Mammary epithelial cell (primary cell): ENCODE measurements around the gene ASXL2.
"Not testable (repeated sequence)": the region's sequence is repeated elsewhere in the genome, so short reads cannot be mapped to it uniquely, and the experiment has no call there.

Source experiments
- EZH2 ChIP-seq: IDR thresholded peaks from 2 replicates; pipeline ENCODE4 v1.6.1; 2012; ENCODE audit warnings: low read length, inconsistent platforms, borderline replicate concordance
- TF ChIP-seq, protein P1 (sequence below), 2 donors: IDR thresholded peaks in 1 of 2; conservative IDR thresholded peaks in 1 of 2; 2 replicates each; pipeline ENCODE4 v1.5.1; 2011 to 2012; ENCODE audit warnings: inconsistent platforms in 2 of 2, low read length in 2 of 2, mild to moderate bottlenecking in 2 of 2, control low read depth in 1 of 2, low read depth in 1 of 2; ENCODE audit not compliant: insufficient read depth in 1 of 2; ENCODE audit errors: extremely low read depth in 1 of 2

DNA sequence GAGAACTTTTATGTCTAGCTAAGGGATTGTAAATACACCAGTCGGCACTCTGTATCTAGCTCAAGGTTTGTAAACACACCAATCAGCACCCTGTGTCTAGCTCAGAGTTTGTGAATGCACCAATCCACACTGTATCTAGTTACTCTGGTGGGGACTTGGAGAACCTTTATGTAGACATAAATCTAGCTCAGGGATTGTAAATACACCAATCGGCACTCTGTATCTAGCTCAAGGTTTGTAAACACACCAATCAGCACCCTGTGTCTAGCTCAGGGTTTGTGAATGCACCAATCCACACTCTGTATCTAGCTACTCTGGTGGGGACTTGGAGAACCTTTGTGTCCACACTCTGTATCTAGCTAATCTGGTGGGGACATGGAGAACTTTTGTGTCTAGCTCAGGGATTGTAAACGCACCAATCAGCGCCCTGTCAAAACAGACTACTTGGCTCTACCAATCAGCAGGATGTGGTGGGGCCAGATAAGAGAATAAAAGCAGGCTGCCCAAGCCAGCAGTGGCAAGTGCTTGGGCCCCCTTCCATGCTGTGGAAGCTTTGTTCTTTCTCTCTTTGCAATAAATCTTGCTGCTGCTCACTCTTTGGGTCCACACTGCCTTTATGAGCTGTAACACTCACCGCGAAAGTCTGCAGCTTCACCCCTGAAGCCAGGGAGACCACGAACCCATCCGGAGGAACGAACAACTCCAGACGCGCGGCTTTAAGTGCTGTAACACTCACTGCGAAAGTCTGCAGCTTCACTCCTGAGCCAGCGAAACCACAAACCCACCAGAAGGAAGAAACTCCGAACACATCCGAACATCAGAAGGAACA is 37.9 kb upstream of the ASXL2 start:
- TF ChIP-seq, protein P1, sequence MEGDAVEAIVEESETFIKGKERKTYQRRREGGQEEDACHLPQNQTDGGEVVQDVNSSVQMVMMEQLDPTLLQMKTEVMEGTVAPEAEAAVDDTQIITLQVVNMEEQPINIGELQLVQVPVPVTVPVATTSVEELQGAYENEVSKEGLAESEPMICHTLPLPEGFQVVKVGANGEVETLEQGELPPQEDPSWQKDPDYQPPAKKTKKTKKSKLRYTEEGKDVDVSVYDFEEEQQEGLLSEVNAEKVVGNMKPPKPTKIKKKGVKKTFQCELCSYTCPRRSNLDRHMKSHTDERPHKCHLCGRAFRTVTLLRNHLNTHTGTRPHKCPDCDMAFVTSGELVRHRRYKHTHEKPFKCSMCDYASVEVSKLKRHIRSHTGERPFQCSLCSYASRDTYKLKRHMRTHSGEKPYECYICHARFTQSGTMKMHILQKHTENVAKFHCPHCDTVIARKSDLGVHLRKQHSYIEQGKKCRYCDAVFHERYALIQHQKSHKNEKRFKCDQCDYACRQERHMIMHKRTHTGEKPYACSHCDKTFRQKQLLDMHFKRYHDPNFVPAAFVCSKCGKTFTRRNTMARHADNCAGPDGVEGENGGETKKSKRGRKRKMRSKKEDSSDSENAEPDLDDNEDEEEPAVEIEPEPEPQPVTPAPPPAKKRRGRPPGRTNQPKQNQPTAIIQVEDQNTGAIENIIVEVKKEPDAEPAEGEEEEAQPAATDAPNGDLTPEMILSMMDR (conservative IDR thresholded peaks at IDR 0.05 in 1 of 2, IDR thresholded peaks at IDR 0.05 in 1 of 2; ENCODE audit: extremely low read depth in 1 of 2, insufficient read depth in 1 of 2, low read depth in 1 of 2, low read length in 2 of 2), result not testable (repeated sequence)
- not testable (repeated sequence) for TF ChIP-seq EZH2
